K562 (cell line): ENCODE results near the gene RPP14.

Source experiments
- CREBBP ChIP-seq: IDR thresholded peaks from one replicate; pipeline ENCODE4 v1.6.1; 2012; ENCODE audit warnings: low read depth, mild to moderate bottlenecking, control low read depth, inconsistent platforms, low read length
- CTCF ChIP-seq, 3 experiments: IDR thresholded peaks in 2 of 3; conservative IDR thresholded peaks in 1 of 3; 2 replicates each; pipeline ENCODE4 v1.5.1; 2011 to 2012; ENCODE audit warnings: low read length in 3 of 3, mild to moderate bottlenecking in 3 of 3, control low read depth in 2 of 3, improper control_type of control experiment in 1 of 3, inconsistent platforms in 1 of 3, low read depth in 1 of 3, mixed read lengths in 1 of 3, moderate library complexity in 1 of 3; ENCODE audit not compliant: insufficient read depth in 2 of 3
- ESRRA ChIP-seq: fragments of 450-650 bp; IDR thresholded peaks from 2 replicates; pipeline ENCODE4 v1.6.1; 2014; ENCODE audit warnings: low read depth, mild to moderate bottlenecking, moderate library complexity, borderline replicate concordance
- JUNB ChIP-seq: fragments of 450-650 bp; formaldehyde crosslinking; conservative IDR thresholded peaks from 2 replicates; pipeline ENCODE4 v1.4.0; 2020; ENCODE audit warnings: mild to moderate bottlenecking
- PCBP2 ChIP-seq: fragments of 200-400 bp; formaldehyde crosslinking; IDR thresholded peaks from 2 replicates; pipeline ENCODE4 v1.6.1; 2018; ENCODE audit warnings: low read length, low read depth, mild to moderate bottlenecking, moderate library complexity; ENCODE audit not compliant: poor library complexity, severe bottlenecking
- POLR2AphosphoS5 ChIP-seq: IDR thresholded peaks from 2 replicates; pipeline ENCODE4 v1.6.1; 2011; ENCODE audit warnings: mild to moderate bottlenecking, low read depth, low read length, moderate library complexity; ENCODE audit not compliant: control insufficient read depth, insufficient read depth
- RB1 ChIP-seq: fragments of 450-650 bp; IDR thresholded peaks from 2 replicates; pipeline ENCODE4 v1.6.1; 2017; ENCODE audit warnings: low read depth, mild to moderate bottlenecking
- REST ChIP-seq, 2 experiments: fragments of 450-650 bp; formaldehyde crosslinking in 1 of 2; IDR thresholded peaks; 2 replicates each; pipeline versions ENCODE4 v1.4.0 to v1.6.1; 2014 to 2020; ENCODE audit warnings: mild to moderate bottlenecking in 2 of 2, borderline replicate concordance in 1 of 2, low read depth in 1 of 2
- STAG1 ChIP-seq: sonication (generic); formaldehyde crosslinking; IDR thresholded peaks from 2 replicates; pipeline ENCODE4 v1.5.0; 2020; ENCODE audit warnings: missing genetic modification reagents, borderline replicate concordance
- TEAD4 ChIP-seq, 2 experiments: sonication (generic) in 1 of 2; formaldehyde crosslinking in 1 of 2; IDR thresholded peaks; 2 replicates each; pipeline versions ENCODE4 v1.6.1 to v1.8.0; 2012 to 2022; ENCODE audit warnings: borderline replicate concordance in 1 of 2, inconsistent platforms in 1 of 2, low read length in 1 of 2, mild to moderate bottlenecking in 1 of 2, missing genetic modification reagents in 1 of 2
- ZFX ChIP-seq: sonication (generic); formaldehyde crosslinking; IDR thresholded peaks from 2 replicates; pipeline ENCODE4 v1.8.0; 2022; ENCODE audit warnings: mild to moderate bottlenecking, missing genetic modification reagents, moderate library complexity

GRCh38 chr3:58355179-58355578 lies 49.1 kb downstream of the RPP14 start:
- TF ChIP-seq RB1 (no peak), CTCF (IDR thresholded peaks at IDR 0.05 in 2 of 3, conservative IDR thresholded peaks at IDR 0.05 in 1 of 3; ENCODE audit: insufficient read depth in 2 of 3, low read depth in 1 of 3, low read length in 3 of 3) (no peak), STAG1 (CRISPR knock-in tag) (no peak), POLR2AphosphoS5 (no peak), JUNB (CRISPR knock-in tag) (no peak), CREBBP (no peak), REST (IDR thresholded peaks at IDR 0.05; ENCODE audit: borderline replicate concordance) (no peak), REST (CRISPR knock-in tag; IDR thresholded peaks at IDR 0.05; ENCODE audit: low read depth) (no peak), ESRRA (no peak), PCBP2 (no peak), ZFX (CRISPR knock-in tag) (no peak), TEAD4 (IDR thresholded peaks at IDR 0.05; ENCODE audit: low read length) (no peak), TEAD4 (CRISPR knock-in tag; IDR thresholded peaks at IDR 0.05; ENCODE audit: borderline replicate concordance) (no peak)
